Left ventricle myocardium superior (tissue), 1 donor: ENCODE results near the gene C3orf20. TPM values are rescaled to one million over a fixed set of nuclear protein-coding genes. Genes with fewer than 3 reads are reported as not detected.
"Not testable (repeated sequence)": the region's sequence is repeated elsewhere in the genome, so short reads cannot be mapped to it uniquely, and the experiment has no call there.

Source experiments
- ATAC-seq: fragments of 200-7000 bp; cut with Tn5 transposase; one replicate; pipeline ENCODE4 v1.9.1; 2020; ENCODE audit warnings: mild to moderate bottlenecking, moderate library complexity
- DNase-seq: peaks from one replicate; pipeline ENCODE4 v3.0.0-alpha.2; 2020
- intact Hi-C: fragments of 100-400 bp; cut with micrococcal nuclease; formaldehyde crosslinking; loops from one replicate; pipeline ENCODE4 v1.11.0; 2022
- total RNA-seq: library from RNA; stranded (reverse); fragmentation: NEBNext Ultra II Directional; extraction: Animal tissue kit (Norgen Biotek cat#: 25700); gene quantifications from one replicate; pipeline ENCODE4 v1.2.1, GENCODE V29; 2021
- donor health status: DM: no; HTN: yes; CAD: no; lungs with severe emphysema.

Gene C3orf20
- total RNA-seq, 1 donor from 2014 or later, result not detected

DNA sequence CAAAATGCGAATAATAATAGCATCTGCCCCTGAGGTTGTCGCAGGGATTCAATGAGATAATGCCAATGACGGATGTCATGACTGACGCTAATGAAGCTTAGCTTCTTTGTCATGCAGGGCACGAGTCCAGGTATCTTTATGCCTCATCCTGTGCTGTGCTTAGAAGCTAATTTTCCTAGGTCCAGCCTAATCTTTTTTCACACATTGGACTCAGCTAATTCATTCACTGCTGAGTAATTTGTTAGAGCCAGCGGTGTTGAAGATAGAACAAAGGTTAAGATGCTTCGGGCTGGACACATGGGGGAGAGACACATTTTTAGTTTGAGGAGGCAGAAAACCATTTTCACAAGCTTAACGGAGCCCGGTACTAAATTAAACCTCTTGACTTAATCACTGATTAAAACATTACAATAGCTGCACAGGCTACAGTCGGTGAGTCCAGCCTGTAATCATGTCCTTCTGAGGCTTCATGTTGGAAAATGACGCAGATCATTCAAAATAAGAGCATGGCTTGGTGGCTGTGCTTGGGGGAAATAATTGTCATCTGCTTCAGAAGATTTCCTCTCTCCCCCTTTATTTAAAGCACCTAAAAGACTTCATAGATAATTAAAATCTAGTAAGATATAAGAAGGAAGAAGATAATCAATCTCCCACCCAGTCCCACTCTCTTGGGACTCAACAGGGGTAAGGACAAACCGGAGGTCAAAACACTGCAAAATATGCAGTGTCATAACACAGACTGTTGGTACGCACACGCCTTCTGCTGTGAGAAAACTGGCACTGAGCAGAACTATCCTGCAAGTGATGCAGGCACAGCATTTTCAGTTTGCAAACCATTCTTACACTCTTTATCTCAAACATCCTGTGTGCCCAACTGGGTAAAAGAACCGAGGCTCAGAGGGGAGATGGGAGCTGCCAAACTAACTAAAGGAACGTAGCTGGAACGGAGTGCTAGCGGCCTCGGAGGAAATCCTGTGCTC lies 26.7 kb upstream of the C3orf20 start:
- ATAC-seq (peak; percentile 30), DNase-seq (peak; percentile 57)
- intact Hi-C loops, result no loop called here

DNA sequence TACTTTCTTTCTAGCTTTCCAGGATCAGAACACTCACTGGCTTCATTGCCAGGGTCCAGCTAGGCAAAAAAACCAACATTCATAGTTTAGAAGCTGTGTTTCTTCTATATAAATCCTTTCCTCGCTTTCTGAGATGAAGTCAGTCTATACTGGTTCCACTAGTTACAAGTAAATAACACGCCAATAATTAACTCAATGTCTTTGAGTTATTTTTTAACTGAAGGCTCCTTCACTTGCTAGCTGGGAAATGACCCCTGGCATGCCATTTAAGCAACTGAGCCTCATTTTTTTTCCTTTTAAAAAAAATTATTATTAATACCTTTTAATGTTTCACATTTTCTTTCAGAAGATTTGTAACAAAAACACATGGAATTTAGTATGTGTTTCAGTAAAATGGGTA lies 25.5 kb upstream of the C3orf20 start:
- intact Hi-C loops, result no loop called here
- DNase-seq, result no peak
- ATAC-seq, result no peak

- ATAC-seq (no peak), DNase-seq (no peak)
- intact Hi-C loops, result no loop called here
Measured at GRCh38 chr3:14650193-14650592, 24.7 kb upstream of the C3orf20 start.

DNA sequence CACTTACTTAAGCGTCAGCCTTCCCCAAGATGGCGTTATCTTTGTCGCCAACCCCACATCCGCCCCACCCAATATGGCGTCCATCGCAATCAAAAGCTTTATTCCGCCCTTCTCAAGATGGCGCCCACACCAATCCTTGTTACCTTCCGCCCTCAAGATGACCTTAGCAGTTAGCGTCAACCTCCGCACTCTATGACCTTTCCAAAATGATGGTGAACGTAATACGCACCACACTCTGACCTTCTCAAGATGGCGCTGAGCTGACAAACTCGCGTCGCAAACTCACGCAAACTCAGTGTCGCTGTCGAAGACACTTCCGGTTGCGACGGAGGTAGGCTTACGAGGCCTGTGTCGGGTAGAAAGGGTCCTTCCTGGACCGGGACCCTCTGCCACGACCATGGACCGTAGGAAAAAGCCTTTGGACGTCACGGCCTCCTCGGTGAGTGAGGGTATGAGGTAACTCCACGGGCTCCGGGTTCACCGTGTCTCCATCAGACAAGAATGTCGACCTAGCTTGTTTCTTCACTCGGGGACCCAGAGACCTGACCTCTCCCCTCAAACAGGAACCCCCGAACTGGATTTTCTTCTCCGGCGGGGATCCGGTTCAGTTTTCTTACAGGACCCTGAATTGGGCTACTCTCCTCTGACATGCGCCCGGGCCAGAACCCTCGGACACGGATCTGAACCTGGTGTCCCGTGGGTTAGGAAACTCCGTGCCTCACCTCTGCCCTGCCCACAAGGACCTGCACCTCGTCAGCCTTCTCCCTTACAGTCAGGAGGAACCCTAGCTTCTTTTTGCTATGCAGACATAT lies 23.3 kb upstream of the C3orf20 start, which contains the start of gene CCDC174:
Gene CCDC174 (plus strand): TSS at position 323 of the 812 bp plus-strand sequence. CDS start 75 bp downstream, at position 398.
- DNase-seq (peak; percentile 92), ATAC-seq (peak; percentile 97)
- intact Hi-C loops, result no loop called here

DNA sequence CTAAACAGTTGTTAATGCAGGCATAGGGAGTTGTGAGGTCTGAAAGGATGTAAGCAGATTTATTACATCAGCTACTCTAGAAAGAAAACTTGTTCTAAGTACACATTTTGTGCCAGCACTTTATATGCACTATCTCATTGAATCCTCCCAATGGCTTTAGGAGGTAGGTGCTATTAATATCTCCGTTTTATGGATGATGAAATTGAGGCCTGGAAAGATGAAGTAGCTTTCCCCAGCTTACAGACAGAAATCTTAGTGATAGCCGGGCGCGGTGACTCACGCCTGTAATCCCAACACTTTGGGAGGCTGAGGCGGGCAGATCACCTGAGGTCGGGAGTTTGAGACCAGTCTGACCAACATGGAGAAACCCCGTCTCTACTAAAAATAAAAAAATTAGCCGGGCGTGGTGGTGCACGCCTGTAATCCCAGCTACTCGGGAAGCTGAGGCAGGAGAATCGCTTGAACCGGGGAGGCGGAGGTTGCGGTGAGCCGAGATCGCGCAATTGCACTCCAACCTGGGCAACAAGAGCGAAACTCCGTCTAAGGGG lies 22.5 kb upstream of the C3orf20 start:
- intact Hi-C loops, ATAC-seq: not testable (repeated sequence)

GRCh38 chr3:14657579-14657978 lies 17.4 kb upstream of the C3orf20 start:
- intact Hi-C loops, result no loop called here
- ATAC-seq (no peak), DNase-seq (no peak)

More for the DNA sequence above, 22.5 kb upstream of the C3orf20 start:
- not testable (repeated sequence) for DNase-seq

- ATAC-seq (no peak), DNase-seq (no peak)
- intact Hi-C loops, result no loop called here
Measured at GRCh38 chr3:14658978-14659377, 16.0 kb upstream of the C3orf20 start.

GRCh38 chr3:14660942-14661341 lies 14.0 kb upstream of the C3orf20 start:
- no peak for DNase-seq
- ATAC-seq, result no peak
- intact Hi-C loops, result no loop called here

GRCh38 chr3:14663396-14664135 lies 11.4 kb upstream of the C3orf20 start:
- DNase-seq (no peak), ATAC-seq (no peak)
- intact Hi-C loops, result no loop called here

- ATAC-seq (no peak), DNase-seq (no peak)
- intact Hi-C loops, result no loop called here
Measured at GRCh38 chr3:14664170-14664569, 10.8 kb upstream of the C3orf20 start.

- ATAC-seq (no peak), DNase-seq (no peak)
- intact Hi-C loops, result loop anchor here (5.0 kb wide), 1 partner anchor 110 kb away; no protein-coding TSS in a partner anchor
Measured at GRCh38 chr3:14672588-14672987, 2.4 kb upstream of the C3orf20 start.

DNA sequence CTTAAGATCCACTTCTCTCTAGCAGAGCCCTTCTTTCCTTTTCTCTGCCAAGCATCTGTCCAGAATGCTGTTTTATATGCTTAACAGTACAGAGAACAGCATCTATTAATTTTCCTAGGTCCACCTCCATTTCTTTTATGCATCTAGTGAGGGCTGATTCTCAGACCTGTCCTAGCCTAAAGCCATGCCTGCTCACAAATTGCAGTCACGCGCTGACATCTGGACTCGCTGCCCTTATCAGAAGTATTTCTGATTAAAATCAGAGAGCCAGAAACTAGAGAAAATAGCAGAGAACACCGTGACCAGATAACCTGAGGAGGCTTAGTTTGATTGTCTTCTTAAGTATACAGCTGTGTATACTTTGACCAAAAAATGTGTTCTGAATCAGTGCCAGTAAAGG lies 1.9 kb downstream of the C3orf20 start:
- DNase-seq, result no peak
- no peak for ATAC-seq
- intact Hi-C loops, result loop anchor here (5.0 kb wide), 1 partner anchor 245 kb away; no protein-coding TSS in a partner anchor

DNA sequence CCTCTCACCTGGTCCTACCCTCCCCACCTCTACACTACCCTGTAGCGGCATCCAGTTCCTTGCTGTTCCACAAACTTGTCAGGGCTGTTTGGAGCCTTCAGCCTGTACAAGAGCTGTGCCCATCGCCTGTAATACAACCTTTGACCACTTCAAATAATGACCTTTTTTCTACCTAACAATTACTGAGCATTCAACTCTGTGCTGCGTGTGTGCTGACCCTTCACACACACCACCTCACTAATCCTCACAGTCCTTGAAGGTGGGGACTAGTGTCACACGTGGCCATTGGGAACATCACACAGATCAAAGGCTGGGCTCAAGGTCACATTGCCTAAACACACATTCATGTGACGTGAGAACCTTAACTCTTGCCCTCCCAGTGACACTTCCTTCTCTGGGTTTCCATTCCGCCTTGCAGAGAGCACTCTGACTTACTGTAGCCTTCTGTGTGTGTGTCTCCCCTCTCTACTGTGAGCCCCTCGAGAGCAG lies 3.1 kb downstream of the C3orf20 start:
- ATAC-seq (no peak), DNase-seq (no peak)
- intact Hi-C loops, result loop anchor here (5.0 kb wide), 1 partner anchor 244 kb away; no protein-coding TSS in a partner anchor

- DNase-seq, result no peak
- intact Hi-C loops, result no loop called here
- ATAC-seq, result no peak
Measured at GRCh38 chr3:14680115-14680514, 5.2 kb downstream of the C3orf20 start.

DNA sequence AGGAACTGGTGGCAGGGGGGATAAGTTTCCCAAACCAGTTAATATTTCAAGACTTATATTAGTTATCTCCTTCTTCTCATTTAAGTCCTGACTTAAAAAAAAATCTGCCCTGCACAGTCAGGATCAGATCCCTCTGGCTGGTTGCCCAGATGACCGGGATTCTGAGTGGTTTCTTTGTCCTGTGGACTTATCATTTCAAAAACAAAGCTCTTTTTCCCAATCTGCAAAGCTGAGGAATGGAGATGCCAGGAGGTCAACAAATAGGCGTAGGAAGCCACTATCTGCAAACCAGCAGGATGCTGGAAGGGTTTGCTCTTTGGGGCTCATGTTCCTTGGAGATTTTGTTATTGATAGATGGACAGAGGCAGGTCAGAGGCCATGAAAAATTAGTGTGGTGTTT lies 5.8 kb downstream of the C3orf20 start:
- no peak for ATAC-seq
- intact Hi-C loops, result no loop called here
- DNase-seq, result no peak

DNA sequence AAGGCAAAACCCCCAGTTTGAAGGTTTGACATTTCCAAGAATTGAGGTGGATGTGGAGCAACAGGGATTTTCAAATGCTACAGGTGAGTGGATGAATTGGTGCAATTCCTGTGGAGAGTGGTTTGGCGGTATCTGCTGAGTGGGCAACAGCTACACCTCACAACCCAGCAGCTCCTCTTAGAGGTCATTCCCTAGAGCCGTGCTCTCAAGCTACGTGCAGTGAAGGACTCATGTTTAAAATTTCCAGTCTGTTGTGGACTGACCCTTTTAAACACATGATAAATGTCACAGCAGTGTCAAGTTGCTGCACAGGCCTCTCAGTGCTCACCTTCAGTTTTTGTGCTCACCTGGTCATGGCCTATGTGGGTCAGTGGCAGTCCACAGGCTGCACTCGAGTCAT lies 9.5 kb downstream of the C3orf20 start:
- DNase-seq, result no peak
- ATAC-seq, result no peak
- intact Hi-C loops, result no loop called here

- intact Hi-C loops, result no loop called here
- no peak for ATAC-seq
- no peak for DNase-seq
Measured at GRCh38 chr3:14685179-14685578, 10.2 kb downstream of the C3orf20 start.

DNA sequence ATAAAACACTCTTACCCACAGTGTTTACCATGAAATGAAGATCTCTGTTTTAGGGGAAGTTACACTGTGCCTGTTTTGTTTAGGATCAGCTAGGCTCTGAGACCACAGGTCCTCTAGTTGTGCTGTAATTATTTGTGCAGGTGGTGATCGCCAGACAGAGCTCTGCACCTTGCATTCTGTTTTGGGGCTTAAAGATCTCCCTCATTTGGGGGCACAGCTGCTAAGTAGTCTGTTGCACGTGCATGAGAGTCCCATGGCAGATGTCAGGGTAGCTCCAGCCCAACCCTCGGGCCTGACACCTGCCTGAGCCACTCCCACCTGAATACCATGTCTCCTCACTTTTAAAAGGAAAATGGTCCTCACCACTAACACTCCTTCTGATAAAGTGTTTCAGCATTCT lies 12.4 kb downstream of the C3orf20 start:
- DNase-seq (no peak), ATAC-seq (no peak)
- intact Hi-C loops, result no loop called here

- DNase-seq, result no peak
- ATAC-seq, result no peak
- intact Hi-C loops, result no loop called here
Measured at GRCh38 chr3:14688525-14688924, 13.6 kb downstream of the C3orf20 start.
